GM18508 (cell line): ENCODE data around the gene ACOT7.

ENCODE experiments used
- ATAC-seq: cut with Tn5 transposase; IDR thresholded peaks from one replicate; pipeline ENCODE4 v1.9.1; 2021; ENCODE audit warnings: moderate number of reproducible peaks; ENCODE audit not compliant: insufficient read depth, unreplicated experiment

The ACOT7 gene

DNA sequence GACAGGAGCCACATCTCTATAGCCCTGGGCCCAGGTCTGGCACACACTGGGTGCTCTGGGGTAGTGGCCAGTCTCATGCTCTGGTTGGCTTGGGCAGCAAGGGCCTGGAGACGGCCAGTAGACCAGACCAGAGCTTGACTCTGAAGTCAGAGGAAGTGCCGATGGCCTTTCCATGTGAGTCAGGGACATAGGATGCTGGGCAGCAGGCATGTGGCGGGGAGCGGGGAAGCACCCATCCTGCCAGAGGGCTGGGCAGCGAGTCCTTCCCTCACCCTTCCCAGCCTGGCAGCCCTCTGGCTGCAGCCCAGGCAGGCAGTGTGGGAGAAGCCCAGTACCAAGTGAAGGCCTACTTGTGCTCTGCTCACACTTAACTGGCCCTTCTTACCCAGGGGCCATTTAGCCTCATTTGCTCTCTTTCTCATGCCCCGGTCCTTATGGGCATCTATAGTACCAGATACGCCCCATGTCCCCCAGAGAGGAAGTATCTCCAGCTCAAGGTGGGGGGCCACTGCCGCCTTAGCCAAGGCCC, 136.0 kb downstream of the ACOT7 start:
- ATAC-seq = no peak

DNA sequence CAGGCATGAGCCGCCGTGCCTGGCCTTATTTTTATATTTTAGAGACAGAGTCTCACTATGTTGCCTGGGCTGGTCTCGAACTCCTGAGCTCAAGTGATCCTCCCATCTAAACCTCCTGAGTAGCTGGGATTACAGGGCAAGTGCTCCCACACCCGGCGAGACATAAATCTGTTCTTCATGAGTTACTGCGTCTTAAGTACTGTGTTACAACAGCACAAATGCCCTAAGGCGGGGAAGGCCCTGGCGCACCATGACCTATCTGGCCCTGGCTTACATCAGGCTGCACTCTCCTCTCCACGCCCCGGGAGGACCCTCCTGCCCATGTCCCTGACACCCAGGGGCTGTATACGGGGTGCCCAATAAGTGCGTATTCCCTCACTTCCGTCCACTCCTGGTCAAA, 136.9 kb downstream of the ACOT7 start:
- ATAC-seq = no peak

DNA sequence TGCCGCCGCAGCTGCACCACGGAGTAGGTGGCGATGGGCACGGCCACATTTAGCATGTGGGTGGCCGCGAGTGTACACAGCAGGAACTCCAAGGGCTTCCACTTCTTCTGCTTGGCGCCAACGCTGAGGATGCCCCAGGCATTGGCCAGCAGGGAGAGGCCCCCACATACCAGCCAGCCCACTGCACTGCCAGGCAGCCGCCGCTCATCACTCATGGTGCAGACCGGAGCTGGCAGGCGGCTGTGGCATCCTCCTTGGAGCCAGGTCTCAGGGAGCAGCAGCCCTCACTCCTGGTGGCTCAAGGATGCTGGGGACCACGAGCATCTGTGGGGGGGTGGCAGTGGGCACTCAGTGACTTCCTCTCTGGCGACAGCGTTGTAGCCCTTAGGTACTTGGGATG, 138.9 kb downstream of the ACOT7 start:
- ATAC-seq = no peak

DNA sequence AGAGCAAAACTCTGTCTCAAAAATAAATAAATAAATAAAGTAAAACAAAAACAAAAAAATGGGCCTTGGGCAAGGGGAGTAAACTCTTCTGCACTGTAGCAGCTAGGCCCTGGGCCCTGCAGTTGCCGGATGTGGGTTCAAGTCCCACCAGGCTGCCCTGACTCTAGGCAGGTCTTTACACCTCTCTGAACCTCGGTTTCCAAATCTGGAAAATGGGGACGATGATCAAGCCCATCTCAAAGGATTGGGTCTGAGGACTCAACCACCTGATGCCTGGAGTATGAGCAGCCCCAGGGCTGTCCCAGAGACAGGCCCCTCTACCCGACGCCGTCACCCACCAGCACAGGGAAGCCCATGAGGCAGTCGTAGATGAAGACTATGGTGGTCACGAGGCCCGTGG, 140.2 kb downstream of the ACOT7 start:
- ATAC-seq = no peak

DNA sequence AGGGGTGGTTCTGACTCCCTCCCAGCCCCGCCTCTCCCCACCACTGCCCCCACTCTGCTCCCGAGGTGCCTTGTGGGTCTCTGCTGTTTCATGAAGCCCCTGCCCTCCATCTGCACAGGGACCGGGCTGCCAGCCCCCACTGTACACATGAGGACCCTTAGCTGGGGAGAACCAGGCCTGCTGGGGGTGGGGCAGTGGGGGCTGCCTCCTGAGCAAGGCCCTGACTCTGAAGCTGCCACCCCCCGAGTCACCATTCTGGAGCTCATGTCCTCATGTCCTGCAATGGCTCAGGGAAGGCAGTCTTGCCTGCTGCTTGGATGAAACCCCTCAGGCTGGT, 141.2 kb downstream of the ACOT7 start:
- no peak for ATAC-seq

DNA sequence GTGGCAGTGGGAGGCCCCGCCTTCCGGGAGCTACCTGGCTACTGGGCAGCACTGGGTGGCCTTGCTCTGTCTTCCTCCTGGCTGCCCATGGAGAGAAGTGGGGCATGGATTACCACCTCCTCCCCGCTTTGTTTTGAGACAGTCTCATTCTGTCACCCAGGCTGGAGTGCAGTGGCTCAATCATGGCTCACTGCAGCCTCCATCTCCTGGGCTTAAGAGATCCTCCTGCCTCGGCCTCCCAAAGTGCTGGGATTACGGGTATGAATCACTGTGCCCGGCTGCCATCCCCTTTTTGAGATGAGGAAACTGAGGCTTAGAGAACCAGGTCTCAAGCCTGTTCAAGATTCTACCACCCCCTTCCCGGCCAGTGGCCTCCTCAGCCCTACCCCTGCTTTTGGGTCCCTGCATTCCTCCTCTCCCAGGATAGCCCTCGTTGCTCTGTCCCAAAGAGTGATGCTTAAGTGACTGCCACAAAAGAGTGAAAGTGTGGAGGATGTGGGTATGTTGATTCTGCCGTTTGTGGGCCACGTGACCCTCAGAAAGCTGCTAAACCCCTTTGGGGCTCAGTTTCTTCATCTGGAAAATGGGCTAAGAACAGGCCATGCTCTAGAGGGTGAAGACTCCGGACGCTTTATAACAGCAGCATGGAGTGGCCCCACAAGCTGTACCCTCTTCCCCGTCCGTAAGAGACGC, 141.7 kb downstream of the ACOT7 start:
- no peak for ATAC-seq

DNA sequence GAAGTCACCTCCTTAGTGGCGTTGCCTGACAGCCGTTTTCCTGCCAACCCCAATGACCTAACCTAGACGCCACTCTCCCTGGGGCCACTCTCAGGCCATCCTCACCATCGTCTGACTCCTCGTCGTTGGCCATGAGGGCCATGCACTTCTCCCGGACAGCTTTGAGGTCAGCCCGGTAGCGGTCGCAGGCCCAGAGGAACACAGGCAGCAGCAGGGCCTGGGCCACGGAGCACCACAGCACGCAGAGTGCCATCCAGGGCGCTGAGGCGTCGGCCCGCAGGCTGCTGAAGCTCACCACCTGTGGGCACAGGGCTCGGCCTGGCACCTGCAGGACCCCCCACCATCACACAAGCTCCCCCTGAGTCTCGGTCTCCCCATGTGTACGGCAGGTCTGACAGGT, 142.3 kb downstream of the ACOT7 start:
- ATAC-seq = no peak

DNA sequence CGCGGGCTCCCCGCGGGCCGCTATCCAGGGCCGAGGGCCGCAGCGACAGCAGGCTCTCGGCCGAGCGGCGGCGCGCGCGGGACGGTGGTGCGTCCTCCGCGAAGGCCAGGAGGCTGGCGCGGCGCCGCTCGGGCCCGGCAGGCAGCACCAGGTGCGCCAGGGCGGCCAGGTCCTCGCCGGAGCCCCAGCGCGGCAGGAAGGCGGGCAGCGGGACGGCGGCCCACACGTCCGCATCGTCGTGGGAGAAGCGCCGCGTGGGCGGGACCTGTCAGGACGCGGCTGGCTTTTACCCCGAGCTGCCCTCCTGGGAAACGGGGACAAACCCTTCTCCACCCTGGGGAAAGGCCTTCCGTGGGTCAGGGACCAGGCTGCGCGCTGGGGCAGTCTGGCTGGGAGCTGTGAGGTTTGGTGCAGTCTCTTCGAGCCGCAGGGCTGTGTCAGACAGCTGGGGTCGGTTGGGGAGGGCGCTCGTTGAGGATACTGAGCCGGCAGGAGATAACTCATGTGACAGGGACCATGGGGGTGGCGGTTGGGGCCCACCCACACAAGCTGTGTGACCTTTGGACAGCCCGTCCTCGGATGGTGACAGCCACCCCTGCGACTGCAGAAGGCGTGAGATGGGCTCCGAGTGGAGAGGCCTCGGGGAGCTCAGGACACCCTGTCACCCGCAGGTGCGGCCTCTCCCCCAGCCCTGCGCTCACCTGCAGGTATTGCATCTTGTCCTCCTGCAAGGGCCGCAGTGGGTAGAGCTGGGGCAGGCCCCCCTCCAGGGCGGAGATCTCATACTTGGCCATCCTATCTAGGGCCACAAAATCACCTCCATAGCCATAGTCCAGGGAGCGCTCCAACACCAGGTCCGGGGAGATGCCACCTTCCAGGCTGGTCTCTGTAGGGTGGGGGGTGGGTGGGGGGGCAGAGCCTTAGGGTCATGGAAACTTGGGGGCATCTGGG, 143.6 kb downstream of the ACOT7 start:
- ATAC-seq = no peak

DNA sequence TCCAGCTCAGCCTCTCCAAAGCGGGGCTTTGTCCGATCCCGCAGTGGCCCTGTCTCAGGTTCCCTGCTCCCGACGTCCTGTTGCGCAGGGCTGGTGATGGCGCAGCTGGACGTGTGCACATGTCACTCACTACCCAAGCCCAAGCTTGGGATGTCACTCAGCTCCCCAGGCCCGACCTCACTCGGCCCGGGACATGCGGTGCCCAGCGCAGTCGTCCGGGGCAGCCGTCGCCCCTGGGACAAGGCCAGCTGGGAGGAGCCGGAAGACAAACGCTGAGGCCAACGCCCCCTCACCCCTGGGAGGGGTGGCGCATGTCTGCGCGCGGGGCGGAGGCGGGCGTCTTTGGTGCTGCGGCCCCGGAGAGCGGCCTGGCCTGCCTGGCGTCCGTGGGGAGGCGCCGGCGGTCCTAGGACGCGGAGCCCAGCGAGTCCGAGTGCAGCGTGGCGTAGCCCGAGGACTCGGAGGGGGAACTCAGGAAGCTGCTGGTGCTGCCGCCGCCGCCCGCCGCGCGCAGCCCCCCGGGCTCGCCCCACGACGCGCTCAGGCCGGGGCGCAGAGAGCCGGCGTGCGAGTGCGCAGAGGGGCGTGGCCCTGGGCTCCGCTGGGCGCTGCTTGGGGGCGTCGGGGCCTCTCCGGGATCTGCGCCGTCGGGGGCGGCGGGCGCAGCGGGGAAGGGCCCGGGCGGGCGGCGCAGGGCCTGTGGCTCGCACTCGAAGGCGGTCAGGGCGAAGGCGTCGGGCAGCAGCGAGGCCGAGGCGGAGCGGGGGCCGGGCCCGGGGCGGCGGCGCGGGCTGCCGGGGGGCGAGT, 144.4 kb downstream of the ACOT7 start:
- no peak for ATAC-seq

DNA sequence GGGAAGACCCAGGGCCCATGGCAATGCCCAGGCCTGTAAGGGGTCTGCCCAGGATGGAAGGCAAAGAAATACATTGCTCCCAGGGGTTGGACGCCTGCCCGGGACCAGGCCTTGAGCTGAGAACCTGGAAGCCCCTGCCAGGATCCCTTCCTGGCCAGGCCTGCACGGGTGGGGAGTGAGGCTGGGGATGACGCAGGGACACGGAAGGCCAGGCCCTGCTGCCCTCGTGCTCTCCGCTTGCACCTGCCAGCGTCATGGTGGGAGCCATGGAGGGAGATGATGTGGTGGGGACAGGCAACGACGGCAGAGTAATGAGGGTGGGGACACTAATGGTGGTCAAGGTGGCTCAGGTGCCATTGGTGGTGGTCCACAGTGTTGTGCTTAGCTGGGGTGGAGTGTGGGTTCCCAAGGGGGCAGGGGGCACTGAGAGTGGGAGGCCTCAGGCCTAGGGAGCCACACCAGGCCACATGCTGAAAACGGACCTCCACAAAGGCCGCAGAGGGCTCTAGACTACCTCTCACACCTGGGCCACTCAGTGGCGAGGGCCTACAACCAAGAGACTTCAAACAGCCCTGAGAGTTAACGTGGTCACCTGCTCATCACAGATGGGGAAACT, 145.3 kb downstream of the ACOT7 start:
- ATAC-seq = no peak

DNA sequence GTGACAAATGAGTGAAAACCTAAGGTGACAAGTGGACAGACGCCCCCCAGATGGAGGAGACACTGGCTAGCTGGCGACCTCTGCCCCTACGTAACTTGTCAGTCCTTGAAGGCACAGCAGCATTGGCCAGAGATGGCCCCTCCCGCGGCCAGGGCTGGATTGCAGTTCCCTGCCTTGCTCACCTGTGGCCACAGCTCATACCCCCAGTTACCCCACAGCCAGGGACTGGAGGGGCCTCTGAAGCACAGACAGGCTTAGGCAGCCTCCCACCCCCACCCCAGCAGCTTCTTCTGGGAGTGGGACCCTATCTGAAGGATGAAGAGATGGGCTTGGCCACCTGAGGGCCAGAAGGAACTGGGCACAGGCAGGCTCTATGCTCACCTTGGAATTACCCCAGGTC, 145.9 kb downstream of the ACOT7 start:
- no peak for ATAC-seq

DNA sequence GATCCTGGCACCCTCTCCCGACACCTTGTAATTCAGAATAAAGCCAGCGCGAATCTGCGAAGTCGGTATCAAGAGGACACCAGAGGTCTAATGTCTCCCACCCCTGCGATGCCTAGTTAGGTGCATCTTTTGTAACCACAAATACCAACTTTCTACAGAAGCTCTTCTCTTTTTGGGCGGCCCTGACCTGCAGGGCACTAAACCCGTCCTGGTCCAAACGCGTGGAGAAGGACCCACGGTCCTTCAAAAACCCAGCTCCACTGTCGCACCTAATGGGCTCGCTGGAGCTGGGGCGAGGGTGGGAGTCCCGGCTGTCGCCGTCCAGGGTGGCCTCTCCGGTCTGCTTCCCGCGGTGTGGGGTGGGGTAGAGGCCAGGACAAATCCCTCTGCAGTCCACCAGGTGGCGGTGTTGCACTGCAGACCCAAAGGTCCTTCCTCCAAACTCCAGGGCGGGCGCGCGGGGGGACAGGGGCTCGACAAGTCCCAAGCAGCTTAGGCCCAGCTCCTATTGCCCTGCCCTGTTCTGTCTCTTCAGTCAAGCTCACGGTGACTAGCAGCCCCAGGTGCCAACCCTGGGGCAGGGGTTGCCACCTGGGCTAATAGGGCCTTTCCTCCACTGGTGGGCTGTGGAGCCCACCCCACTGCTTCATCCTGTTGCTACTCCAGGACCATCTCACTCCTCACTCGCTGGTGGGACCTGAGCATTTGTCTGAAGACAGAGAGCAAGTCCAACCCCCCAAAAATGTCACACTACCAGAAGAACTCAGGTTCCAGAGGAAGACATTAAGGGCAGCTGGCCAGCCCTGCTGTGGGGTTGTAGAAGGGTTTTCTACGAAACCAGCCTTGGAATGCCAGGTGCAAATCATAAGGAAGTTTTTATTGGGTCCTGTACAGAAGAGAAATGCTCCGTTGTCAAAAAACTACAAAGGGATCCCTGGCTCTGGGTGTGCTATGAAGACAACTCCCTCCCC, 146.8 kb downstream of the ACOT7 start:
- no peak for ATAC-seq

DNA sequence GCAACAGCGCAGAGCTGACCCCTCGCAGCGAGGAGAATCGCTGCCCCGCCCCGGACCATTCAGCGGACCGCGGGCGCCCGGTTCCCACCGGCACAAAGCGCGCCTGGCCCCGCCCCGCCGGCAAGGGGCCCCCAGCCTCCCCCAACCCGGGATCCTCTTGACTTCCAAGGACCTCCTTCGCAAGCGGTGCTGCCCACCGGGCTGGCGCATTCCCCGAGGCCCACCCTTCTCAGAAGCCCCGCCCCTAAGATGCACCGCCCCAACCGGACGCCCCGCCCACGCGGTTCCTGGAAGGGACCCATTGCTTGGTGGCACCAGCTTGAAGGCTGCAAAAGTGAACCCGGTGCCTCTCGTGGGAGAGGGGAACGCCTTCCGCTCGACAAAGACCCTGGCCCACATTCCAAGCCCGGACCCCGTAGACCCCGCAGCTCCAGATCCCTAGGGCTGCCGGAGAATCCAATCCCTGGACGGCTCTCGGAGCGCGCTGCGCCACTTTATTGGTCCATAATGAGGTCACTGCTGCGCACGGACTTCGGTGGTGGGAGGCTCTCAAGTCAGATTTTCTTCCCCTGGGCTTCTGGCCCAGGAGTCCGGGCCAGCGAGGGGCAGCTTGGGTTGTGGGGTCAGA, 147.6 kb downstream of the ACOT7 start:
- no peak for ATAC-seq

DNA sequence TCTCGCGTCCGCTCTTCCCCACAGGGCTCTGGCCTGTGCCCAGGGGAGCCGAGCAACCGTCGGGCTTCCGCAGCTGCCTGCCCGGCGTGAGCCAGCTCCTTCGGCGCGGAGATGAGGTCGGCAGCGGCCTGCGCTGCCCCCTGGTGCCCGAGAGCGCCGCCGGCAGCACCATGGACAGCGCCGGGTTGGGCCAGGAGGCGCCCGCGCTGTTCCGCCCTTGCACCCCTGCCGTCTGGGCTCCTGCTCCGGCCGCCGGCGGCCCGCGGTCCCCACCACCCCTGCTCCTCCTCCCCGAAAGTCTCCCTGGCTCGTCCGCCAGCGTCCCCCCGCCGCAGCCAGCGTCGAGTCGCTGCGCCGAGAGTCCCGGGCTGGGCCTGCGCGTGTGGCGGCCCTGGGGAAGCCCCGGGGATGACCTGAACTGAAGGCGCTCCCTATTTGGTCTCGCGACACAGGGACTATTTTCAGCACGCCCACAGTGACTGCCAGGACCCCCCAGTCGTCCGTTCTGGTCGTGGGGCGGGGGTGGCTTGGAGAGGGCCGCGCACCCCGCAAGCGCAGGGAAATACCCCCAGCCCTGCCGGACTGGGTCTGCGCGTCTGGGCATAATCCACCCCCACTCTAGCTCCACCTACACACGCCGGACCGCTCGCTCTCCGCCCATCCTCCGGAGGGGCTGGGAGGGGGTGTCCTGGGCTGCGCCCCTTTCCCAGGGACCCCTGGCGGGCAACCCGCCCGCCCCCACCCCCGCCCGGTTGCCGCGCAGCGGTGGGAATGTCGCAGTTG, 148.3 kb downstream of the ACOT7 start:
- ATAC-seq = no peak

DNA sequence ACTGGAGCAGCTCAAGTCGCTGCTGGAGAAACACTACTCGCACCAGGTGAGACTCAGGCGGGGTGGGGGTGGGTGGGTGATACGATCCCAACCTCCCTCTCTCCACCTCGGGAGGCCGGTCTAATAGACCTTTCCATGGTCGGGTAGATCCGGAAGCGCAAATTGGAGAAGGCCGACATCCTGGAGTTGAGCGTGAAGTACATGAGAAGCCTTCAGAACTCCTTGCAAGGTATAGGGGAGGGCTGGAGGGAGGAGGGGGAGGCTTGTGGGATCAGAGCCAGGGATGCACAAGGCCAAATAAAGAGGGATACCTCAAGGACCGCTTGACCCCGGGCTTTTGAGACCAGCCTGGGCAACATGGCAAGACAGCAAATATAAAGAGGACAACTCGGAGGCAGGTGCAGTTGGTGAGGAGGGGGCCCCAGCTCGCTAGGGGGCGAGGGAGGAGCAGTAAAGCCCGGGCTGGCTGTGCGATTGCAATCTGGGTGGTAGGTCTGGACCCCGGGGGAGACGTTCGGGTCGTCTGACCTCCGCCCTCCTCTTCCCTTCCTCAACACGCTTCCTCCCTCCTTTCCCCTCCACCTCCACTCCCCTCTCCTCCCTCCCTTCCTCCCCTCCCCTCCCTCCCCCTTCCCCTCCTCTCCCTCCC, 149.0 kb downstream of the ACOT7 start:
- ATAC-seq = no peak

DNA sequence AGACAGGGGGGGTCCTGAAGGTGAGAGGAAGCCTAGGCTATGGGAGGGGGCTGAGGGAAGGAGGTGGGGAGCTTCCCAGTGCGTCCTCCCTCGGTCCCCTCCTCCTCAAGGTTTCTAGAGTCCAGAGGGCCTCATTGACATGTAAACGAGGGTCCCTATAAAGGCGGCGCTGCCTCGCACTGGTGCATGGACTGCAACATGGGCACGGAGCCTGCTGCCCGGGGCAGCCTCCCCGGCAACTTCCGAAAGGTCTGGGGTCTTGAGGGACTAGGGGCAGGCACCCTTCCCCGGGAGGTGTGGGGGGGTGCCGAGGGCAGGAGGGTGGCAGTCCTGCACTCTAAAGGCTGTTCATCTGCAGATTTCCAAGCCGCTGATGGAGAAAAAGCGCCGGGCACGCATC, 149.6 kb downstream of the ACOT7 start, which contains the start of gene HES3:
Gene HES3 (plus strand): TSS at position 187 of the 400 bp plus-strand sequence. CDS start 187 bp downstream, at position 374.
- ATAC-seq = no peak

DNA sequence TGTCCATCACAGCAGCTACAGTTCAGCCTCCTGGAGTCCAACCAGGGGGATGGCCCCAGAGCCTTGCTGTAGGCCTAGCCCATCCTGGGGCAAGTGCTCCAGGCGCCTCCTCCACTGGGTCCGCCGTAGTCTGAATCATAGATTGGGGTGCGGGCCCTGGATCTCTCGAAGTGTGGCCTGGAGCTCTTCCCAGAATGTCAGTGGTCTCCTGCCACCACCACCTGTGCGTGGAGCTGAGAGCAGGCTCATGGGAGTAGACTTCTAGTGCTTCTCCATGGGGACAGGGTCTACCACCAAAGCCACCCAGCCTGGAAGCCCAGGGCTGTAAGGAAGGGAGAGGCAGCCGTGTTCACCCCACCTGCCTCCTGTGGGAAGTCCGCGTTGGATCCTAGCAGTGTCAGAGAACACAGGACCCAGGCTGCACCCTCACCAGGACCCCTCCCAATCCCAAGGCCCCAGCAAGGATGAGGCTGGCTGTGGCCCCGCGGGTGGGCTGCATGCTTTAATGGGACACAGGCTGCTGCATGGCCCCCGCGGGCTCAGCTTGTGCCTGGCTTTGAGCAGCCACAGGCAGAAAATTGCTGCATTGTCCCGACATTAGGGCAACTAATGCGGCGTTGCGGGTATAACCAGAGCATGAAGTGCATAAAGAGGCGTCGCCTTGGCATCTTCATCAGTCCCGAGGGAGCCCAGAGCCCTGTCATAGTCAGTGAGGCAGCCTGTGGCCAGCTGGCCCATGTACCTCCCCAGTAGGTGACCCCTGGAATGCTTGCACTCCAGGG, 150.3 kb downstream of the ACOT7 start:
- no peak for ATAC-seq
